Right lung (tissue), 5 donors: ENCODE measurements around the gene EME2. TPM values are rescaled to one million over a fixed set of nuclear protein-coding genes. Genes with fewer than 3 reads are reported as not detected.
"Not testable (repeated sequence)": the region's sequence is repeated elsewhere in the genome, so short reads cannot be mapped to it uniquely, and the experiment has no call there.

Experiments used
- DNase-seq, 2 donors: peaks; one replicate each; pipeline ENCODE4 v3.0.0-alpha.2; 2013
- polyA plus RNA-seq, 5 donors: library from polyadenylated mRNA; unstranded; fragments of 120-200 nt; gene quantifications; one replicate each; pipeline versions ENCODE4 v1.2.1 to v1.2.3, GENCODE V29; 2013; ENCODE audit warnings: inconsistent platforms in 1 of 5, low replicate concordance in 1 of 5; ENCODE audit not compliant: insufficient read length in 5 of 5, insufficient read depth in 1 of 5

EME2 gene
- polyA plus RNA-seq, 5 donors, result 6.7 to 10.5 (median 7.8) TPM

DNA sequence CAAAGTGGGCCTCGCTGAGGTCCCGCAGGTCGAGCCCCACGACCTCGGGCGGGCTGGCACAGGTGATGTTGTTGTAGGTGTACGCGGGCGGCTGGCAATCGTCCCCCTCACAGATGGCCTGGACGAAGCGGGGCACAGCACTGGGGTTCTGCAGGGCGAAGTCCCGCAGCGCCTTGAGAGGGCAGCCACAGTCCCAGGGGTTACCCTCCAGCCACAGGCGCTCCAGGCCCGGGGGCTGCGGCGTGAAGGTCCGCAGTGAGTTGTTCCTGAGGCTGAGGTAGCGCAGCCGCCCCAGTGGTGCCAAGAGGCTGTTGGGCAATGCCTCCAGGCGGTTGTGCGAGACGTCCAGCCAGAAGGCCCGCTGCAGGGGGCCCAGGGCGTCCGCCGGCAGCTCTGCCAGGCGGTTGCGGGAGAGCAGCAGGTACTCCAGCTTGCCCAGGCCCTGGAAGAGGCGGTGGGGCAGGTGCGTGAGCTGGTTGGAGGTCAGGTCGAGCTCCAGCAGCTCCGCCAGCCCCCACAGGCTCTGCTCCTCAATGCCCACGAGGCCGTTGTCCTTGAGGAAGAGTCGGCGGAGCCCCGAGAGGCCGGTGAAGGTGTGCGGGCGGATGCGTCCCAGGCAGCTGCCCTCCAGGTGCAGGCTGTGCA lies 18.1 kb downstream of the EME2 start:
- no peak for DNase-seq

DNA sequence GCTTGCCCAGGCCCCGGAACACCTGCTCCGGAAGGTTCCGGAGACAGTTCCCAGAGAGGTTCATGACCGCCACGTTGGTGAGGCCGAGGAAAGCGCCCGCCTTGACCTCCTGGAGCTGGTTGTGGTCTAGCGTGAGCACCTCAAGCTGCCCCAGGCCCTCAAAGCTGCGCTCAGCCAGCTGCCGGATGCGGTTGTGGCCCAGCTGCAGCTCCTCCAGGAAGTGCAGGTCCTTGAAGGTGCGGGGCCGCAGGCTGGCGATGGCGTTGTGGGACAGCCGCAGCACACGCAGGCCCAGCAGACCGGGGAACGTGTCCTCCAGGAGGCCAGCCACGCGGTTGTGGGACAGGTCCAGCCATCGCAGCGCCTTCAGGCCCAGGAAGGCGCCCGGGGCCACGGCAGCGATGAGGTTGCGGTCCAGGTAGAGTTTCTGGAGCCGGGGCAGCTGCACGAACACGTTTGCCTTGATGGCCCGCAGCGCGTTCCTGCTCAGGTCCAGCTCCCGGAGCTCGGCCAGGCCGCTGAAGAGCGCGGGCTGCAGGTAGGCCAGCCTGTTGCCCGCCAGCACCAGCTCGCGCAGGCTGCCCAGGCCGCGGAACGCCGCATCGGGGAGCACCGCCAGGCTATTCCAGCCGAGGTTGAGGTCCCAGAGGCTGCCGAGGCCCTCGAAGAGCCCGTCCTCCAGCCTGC lies 18.8 kb downstream of the EME2 start:
- no peak for DNase-seq

GRCh38 chr16:1791943-1792812 lies 19.6 kb downstream of the EME2 start:
- no peak for DNase-seq

GRCh38 chr16:1792836-1793577 lies 20.4 kb downstream of the EME2 start:
- DNase-seq, result no peak

DNA sequence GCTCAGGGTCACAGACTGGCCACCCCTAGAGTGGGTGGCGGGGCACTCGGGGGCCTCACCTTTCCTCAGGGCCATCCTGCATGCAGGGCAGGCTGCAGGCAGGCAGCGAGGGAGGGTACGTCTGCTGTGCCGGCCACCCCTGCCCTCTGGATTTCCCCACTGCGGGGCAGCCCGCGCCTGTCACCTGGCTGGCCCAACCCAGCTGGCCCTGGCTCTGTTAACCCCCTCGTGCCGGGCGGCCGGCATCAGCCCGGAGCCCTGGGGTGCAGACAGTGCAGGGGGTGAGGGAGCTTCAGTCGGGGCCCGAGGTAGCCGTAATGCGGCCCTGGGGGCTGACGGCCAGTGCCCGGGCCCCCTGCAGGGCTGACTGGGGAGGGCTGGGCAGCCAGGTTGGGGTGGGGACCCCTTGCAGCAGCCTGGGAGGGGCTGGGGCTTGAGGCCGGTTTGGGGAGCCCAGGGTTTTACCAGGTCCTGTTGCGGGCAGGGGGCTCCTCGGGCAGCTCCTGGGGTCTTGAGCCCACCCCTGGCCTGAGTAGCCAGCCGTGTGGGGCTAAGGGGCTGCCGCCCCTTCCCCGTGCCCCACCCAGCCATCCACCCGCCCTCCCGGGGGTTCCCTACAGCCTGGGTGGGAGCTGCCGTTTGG lies 21.1 kb downstream of the EME2 start, which contains the start of gene IGFALS:
Gene IGFALS (minus strand): TSS at position 128 of the 643 bp plus-strand sequence. CDS start 53 bp downstream, at position 75.
- DNase-seq, result no peak

DNA sequence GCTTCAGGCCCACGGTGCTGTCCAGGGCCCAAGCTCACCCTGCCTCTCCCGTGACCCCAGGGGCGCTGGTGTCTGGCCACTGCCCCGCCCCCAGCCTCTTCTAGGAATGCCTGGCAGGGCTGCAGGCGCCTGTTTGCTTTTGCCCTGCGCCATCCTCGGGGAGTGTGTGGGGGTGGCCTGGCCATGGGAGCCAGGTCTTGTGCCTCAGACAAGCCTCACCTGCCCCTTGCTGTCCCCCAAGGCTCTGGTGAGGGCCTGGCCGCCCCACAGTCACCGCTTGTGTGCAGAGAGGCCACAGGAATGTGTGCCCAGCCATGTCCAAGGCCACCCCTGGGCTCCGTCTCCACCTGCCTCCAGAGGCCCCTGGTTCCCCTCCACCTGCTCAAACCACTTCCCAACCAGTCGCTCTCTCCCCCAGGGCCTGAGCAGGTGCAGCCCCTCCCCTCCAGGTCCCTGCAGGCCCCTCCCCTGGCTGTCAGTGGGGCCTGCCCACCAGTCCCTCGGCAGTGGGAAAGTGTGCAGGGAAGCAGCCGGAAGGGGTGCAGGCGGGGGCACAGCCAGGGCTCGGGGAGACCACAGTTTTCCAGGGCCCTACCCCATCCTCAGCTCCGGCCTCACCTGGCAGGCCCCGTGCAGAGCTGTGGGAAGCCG lies 21.7 kb downstream of the EME2 start:
- DNase-seq, result no peak

DNA sequence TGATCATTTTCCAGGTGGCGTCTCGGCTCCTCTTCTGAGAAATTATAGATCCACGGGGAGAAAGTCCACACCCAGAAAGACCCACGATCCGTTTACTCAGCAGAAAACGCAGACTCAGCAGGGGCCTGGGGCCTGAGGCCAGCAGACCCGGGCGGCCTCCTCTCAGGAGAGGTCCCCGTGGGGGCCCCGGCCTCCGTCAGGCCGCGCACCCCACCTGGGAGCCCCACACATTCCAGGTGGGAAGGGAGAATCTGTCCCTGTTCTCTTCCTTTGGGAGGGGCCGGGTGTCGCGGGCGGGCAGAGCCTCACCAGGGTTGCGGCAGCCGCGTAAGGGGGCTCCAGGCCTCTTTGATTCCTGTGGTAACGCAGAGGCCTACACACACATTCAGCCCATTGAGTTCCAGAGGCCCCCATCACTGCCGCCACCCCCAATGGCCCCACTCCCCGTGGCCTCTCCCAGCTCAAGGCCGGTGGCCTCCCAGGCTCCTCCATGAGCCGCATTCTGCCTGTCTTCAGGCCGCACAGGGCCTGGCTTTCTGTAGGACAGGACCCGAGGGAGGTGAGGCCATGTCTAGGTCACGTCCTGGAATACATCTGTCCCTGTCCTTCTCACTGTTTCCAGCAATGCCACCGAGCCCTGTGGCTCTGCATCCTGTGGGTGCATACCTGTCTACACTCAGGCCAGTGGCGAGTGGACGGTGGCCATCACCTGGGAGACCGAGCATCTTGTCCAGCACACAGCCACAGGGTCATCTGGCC lies 22.5 kb downstream of the EME2 start:
- no peak for DNase-seq

- DNase-seq, result not testable (repeated sequence)
Measured at GRCh38 chr16:1799263-1799662, 26.7 kb downstream of the EME2 start.

DNA sequence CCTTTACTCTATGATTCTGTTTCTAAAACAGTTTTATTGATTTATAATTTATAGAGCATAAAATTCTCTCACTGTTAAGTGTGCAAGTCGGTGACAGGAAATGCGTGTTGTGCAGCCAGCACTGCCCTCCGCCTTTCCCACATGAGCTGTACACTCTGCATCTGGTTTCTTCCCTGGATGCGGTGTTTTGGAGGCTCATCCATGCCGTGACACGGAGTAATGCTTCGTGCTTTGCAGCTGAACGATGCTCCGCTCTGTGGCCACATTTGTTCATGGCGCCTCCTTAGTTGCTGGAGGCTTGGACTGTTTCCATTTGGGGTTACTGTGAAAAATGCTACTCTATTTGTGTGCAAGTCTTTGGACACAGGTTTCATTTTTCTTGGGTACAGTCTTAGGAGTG lies 28.1 kb downstream of the EME2 start:
- no peak for DNase-seq

DNA sequence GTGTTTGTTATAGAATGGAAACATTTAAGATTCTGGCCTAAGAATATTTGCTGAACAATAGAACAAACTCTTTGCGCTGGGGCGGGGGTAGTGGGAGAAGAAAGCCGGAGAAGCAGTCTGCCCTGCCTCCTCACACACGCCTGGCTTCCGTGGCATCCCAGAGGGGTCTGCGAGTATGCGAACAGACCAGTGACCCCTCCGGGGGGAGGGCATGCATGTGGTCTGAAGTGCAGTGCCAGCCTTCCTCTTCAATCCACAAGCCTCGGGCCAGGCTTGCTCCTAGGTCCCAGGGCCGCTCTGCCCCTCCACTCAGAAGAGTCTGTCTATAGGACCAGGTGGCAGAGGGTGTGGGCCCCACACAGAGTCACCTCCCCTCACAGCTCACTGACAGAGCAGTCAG lies 35.0 kb downstream of the EME2 start:
- DNase-seq, result no peak

GRCh38 chr16:1808691-1809090 lies 36.1 kb downstream of the EME2 start:
- no peak for DNase-seq

- DNase-seq, result no peak
Measured at GRCh38 chr16:1809281-1809801, 36.7 kb downstream of the EME2 start.

GRCh38 chr16:1810106-1810505 lies 37.5 kb downstream of the EME2 start:
- DNase-seq, result no peak

DNA sequence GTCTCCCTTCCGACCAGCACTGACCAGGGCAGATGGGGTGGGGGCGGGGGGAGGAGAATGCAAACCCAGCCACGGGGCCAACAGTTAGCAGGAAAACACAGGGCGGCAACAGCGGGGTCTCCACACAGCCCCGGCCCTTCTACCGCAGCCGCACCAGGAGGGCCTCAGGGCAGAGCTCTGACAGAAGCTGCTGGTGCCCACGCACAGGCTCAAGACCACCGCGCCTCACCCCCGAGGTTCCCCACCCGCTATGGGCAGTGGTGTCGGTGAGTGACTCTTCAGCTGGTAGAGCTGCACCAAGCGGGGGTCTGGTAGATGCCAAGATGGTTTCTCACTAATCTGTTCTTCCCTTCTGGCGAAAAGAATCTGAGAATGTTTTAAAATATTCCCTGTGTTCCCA lies 37.9 kb downstream of the EME2 start:
- no peak for DNase-seq

GRCh38 chr16:1812732-1813163 lies 40.1 kb downstream of the EME2 start:
- DNase-seq, result peak; percentile 76 to 81

GRCh38 chr16:1815461-1815860 lies 42.9 kb downstream of the EME2 start:
- DNase-seq, result no peak

GRCh38 chr16:1816396-1817275 lies 44.0 kb downstream of the EME2 start:
- DNase-seq, result no peak

DNA sequence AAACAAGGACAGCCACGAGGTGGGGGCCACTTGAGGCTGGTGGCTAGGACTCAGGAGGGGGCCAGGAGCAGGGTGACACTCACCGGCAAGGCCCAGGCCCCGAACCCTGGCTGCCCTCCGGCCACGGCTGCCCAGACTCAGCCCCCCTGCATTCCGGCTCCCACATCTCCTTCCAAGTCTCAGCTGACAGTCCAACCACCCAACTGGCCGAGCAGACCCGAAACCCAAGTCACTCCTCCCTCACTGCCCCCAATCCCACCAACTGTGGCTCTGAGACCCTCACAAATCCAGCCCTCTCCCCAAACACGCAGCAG lies 44.6 kb downstream of the EME2 start:
- DNase-seq, result no peak

DNA sequence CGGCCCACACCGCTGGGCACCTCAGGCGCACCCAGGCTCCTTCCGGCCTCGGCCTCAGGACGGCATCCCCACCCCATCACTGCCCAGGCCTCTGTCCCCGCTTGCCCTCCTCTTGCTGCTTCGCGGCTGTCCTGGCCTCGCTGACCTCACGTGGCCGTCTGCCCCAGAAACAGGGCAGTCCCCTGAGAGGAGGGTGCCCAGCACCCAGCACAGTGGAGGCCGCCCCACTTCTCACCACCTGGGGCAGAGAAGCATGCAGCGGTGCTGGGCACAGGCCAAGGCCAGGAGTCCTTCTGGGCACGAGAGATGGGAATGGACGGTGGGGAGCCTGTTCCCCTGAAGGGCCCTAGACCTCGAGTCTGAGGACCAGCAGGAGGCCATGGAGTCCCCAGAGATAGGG lies 45.1 kb downstream of the EME2 start:
- DNase-seq, result no peak
